Activated CD4-positive, alpha-beta T cell treated with anti-CD3 and anti-CD28 coated beads, Interleukin-2, amount 10 ng/mL, durations not matched to agents 7 days and 5 days (primary cell): ENCODE results near the gene TMPRSS13. TPM values are rescaled to one million over a fixed set of nuclear protein-coding genes. Genes with fewer than 3 reads are reported as not detected.

Source experiments
- CTCF ChIA-PET: fragments of 350-600 bp; sonication (Branson Sonifier 250); formaldehyde crosslinking; loops from one replicate; lab custom pipeline; 2021; ENCODE audit warnings: antibody characterized with exemption; lab: Charles Lee
- POLR2A ChIA-PET: fragments of 350-600 bp; sonication (Branson Sonifier 250); formaldehyde crosslinking; loops from one replicate; lab custom pipeline; 2021; ENCODE audit warnings: antibody characterized with exemption; lab: Charles Lee
- DNase-seq: peaks from one replicate; pipeline ENCODE4 v3.0.0-alpha.2; 2020
- H3K27ac Mint-ChIP-seq: one replicate; pipeline ENCODE4 v1.8.0; 2021; ENCODE audit warnings: mild to moderate bottlenecking, moderate library complexity, mixed read lengths
- H3K27me3 Mint-ChIP-seq: one replicate; pipeline ENCODE4 v1.8.0; 2021; ENCODE audit warnings: mixed read lengths
- H3K36me3 Mint-ChIP-seq: one replicate; pipeline ENCODE4 v1.8.0; 2021; ENCODE audit warnings: low read depth, mixed read lengths
- H3K4me1 Mint-ChIP-seq: one replicate; pipeline ENCODE4 v1.8.0; 2021; ENCODE audit warnings: mixed read lengths
- H3K4me3 Mint-ChIP-seq: one replicate; pipeline ENCODE4 v1.8.0; 2021; ENCODE audit warnings: mild to moderate bottlenecking, moderate library complexity, mixed read lengths
- H3K9me3 Mint-ChIP-seq: one replicate; pipeline ENCODE4 v1.8.0; 2021; ENCODE audit warnings: mixed read lengths
- total RNA-seq, 2 experiments: library from RNA; stranded (reverse); gene quantifications; one replicate each; pipeline ENCODE4 v1.2.3, GENCODE V29; 2021

The TMPRSS13 gene
- total RNA-seq, 2 experiments from 2014 or later = 1.4 to 1.5 TPM

DNA sequence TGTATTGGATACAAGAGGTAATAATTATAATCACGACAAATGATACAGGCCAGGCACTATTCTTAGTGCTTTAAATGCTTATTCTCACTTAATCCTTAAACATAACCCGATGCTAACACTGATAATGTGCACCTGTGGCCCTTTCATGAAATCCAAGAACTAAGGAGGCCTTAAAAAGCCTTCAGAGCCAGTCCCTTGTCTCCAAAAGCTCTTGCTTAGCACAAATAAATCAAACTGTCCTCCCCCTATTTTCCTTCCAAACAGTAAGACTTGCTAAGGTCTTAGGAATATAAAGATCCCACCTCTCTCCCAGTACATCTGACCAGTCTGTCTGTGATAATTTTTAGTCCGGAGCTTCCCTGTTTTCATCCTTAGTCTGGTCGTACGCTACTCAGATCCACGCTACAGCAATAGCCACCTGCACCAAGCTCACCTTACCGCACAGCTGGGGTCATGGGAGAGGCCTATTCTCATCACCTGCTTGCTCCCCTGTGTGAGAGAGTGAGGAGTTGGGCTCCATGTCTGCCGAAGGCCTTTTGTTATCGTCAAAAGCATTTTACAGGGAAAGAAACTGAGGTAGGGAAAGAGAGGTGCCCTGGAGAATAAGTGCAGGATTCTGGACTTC is 69.6 kb downstream of the TMPRSS13 start:
- Mint-ChIP-seq H3K4me1 (peaks cover 8% of the 10 kb centered on the region), H3K27ac (no peak overlapping the region), H3K4me3 (no peak overlapping the region), H3K27me3 (peaks cover 12% of the 10 kb centered on the region), H3K36me3 (no peaks in the 10 kb centered on the region), H3K9me3 (no peaks in the 10 kb centered on the region)
- ChIA-PET POLR2A (no interaction called here), CTCF (interaction anchor here (1.1 to 1.6 kb wide), 3 partner anchors 13 to 41 kb away, joined by 3 to 5 read pairs (median 4); no protein-coding TSS in a partner anchor)
- no peak for DNase-seq

DNA sequence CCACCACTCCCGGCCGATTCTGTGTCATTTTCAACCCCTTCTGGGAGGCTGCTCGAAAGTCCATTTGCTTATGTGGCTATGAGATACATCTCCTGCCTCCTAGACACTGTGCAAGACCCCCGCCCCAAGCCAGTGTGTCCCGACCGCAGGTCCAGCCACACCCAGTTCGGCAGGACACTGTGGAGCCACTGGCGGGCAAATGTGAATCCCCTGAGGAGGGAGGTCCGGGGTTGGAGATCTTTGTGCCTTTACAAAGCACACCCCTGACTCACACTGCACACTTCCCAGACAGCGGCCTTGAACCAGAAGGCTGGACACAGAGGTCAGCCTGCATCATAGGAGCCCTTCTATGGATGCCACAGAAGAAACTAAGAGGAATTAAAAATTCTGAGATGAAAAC is 70.1 kb downstream of the TMPRSS13 start:
- peaks cover 15% of the 10 kb centered on the region for H3K27me3 Mint-ChIP-seq
- H3K4me1 Mint-ChIP-seq = peaks cover 8% of the 10 kb centered on the region
- H3K27ac Mint-ChIP-seq = no peak overlapping the region
- CTCF ChIA-PET = interaction anchor here (1.6 kb wide), 1 partner anchor 13 kb away, joined by 5 read pairs; no protein-coding TSS in a partner anchor
- no peak overlapping the region for H3K4me3 Mint-ChIP-seq
- no peaks in the 10 kb centered on the region for H3K36me3 Mint-ChIP-seq
- no peaks in the 10 kb centered on the region for H3K9me3 Mint-ChIP-seq
- POLR2A ChIA-PET = no interaction called here
- DNase-seq = no peak

DNA sequence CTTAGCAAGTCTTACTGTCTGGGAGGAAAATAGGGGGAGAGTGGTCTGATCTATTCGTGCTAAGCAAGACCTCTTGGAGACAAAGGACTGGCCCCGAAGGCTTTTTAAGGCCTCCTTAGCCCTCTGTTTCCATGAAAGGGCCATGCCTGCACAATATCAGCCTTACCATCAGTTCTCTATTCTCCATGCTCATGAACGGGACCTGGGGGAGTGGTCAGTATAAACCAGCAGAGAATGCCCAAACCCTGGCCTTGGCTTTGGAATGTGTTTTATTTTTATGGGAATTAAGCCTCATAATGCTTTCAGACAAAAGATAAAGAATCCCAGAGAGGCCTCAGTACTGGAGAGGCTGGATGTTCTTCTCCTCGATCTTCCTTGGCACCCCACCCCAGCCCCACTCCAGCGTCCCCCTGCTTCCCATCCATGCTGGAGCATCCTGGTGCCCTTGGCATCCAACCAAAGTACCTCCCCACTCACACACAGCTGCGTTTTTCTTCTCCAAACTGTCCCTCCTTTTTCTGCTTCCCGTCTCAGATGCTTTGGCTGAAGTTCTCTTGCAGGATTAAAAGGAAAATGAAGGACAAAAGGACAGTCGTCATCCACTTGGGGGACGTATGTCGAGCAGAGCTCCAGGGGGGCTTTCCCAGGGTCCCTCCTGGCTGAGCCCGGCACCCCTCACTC is 71.3 kb downstream of the TMPRSS13 start:
- CTCF ChIA-PET = no interaction called here
- Mint-ChIP-seq H3K36me3 (peaks cover 2% of the 10 kb centered on the region), H3K27ac (no peak overlapping the region), H3K4me1 (peaks cover 8% of the 10 kb centered on the region), H3K9me3 (peaks cover 2% of the 10 kb centered on the region), H3K27me3 (peaks cover 16% of the 10 kb centered on the region), H3K4me3 (no peak overlapping the region)
- POLR2A ChIA-PET = no interaction called here
- no peak for DNase-seq

DNA sequence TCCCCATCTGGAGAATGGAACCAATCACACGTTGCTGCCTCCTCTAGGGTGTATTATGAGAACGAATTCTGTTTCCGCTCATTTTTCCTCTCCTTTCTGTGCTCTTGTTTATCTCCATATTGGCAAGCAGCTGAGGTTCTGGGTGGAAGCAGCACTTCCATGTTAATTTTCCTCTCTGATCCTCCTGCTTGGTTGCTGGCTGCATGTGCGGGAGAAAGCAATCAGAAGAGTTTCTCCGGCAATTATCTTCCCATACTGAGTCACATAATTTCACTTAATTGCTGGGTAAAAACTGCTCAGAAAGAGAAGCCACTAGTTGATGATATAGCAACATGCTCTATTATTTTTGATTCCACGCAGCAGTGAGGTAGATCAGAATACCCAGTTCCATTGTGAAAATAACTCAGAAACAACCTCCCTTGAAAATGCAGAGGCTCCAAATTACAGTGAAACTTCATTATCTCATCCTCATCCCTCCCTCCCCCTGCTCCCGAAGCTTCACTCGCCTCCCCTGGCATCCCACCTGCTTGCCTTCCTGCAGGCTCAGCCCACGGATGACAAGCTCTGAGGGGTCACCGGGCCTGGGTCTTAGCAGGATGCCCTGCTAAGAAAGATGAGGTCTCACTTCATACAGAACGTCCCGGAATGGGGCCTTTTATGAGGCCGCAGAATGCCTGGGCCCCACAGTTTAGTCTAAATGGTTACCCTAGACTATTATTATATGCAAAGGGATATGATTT is 73.1 kb downstream of the TMPRSS13 start:
- no peaks in the 10 kb centered on the region for H3K4me1 Mint-ChIP-seq
- CTCF ChIA-PET = interaction anchor here (0.7 kb wide), 1 partner anchor 21 kb away, joined by 3 read pairs; no protein-coding TSS in a partner anchor
- no peak overlapping the region for H3K4me3 Mint-ChIP-seq

DNA sequence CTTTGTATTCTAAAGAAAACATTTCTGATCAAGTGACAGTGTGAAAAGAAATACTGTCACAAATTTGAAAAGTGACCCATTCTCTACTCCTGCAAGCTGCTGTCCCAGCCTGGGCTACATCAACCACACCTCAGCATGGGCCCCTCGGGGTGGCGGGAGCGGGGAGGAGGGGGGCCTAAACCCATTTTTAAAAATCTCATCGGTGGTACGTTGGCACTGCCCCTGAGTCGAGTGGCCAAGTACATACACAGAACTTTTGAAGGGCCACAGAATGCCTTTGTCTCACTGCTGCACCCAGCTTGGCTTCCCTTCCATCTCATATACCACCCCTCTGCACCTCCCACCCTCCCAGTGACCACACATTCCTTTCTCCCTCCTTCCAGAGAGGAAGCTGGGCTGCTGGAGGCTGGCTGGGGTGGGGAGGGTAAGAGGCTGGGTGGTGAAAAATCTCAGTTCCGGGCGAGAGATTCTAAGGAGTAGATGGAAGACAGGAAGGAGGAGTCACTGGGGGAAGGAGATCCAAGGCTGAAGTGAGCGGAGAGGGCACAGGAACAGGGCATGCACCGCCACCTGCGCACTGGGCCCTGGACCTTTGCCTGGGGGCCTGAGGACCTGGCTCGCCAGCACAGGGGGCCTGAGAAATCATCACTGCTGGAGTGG is 73.9 kb downstream of the TMPRSS13 start:
- H3K27ac Mint-ChIP-seq = no peak overlapping the region
- ChIA-PET CTCF (interaction anchor here (0.7 to 1.5 kb wide), 5 partner anchors 20 to 86 kb away, joined by 3 to 4 read pairs (median 3); no protein-coding TSS in a partner anchor), POLR2A (no interaction called here)
- DNase-seq = no peak
- H3K36me3 Mint-ChIP-seq = peaks cover 6% of the 10 kb centered on the region
- H3K9me3 Mint-ChIP-seq = peaks cover 8% of the 10 kb centered on the region
- H3K4me1 Mint-ChIP-seq = peaks cover under 1% of the 10 kb centered on the region
- no peak overlapping the region for H3K4me3 Mint-ChIP-seq
- peaks cover 32% of the 10 kb centered on the region for H3K27me3 Mint-ChIP-seq

More for the DNA sequence above, 73.1 kb downstream of the TMPRSS13 start:
- H3K36me3 Mint-ChIP-seq = peaks cover 6% of the 10 kb centered on the region
- POLR2A ChIA-PET = no interaction called here
- no peak overlapping the region for H3K27ac Mint-ChIP-seq
- peaks cover 8% of the 10 kb centered on the region for H3K9me3 Mint-ChIP-seq
- H3K27me3 Mint-ChIP-seq = peaks cover 31% of the 10 kb centered on the region
- DNase-seq = no peak

DNA sequence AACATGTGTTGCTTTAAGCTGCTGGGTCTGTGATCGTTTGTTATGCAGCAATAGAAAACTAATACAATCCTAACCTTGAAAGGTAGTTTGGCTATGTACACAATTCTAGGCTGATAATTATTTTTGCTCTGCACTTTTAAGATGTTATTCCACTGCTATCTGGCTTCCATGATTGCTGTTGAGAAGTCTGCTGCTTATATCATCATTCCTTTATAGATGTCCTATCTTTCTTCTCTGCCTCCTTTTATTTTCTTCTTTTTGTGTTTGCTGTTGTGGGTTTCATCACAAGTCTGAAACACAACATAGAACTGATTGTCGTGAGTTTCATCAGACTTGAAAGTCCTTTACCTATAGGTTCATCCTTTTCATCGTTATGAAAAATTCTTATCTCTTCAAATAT is 76.9 kb downstream of the TMPRSS13 start:
- no peak overlapping the region for H3K4me3 Mint-ChIP-seq
- ChIA-PET POLR2A (no interaction called here), CTCF (interaction anchor here (0.9 to 2.0 kb wide), 5 partner anchors 12 to 201 kb away, joined by 3 to 8 read pairs (median 3); no protein-coding TSS in a partner anchor)
- peaks cover 32% of the 10 kb centered on the region for H3K27me3 Mint-ChIP-seq
- peaks cover 5% of the 10 kb centered on the region for H3K4me1 Mint-ChIP-seq
- peaks cover 6% of the 10 kb centered on the region for H3K36me3 Mint-ChIP-seq
- no peak overlapping the region for H3K27ac Mint-ChIP-seq
- peaks cover 8% of the 10 kb centered on the region for H3K9me3 Mint-ChIP-seq
- DNase-seq = no peak

DNA sequence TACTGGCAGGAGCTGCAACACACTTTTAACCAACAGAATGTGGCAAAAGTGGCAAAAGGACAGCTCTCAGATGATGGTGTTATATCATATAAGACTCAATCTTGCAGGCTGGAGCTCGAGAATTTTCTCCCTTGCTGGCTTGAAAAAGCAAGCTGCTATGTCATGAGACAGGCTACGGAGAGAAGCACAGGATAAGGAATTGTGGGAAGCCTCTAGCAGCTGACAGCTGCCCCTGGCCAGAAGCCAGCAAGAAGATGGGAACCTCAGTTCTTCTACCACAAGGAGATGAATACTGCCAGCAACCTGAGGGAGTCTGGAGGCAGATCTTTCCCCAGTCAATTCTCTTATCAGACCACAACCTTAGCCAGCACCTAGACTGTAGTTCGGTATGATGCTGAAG is 77.3 kb downstream of the TMPRSS13 start:
- no peak overlapping the region for H3K27ac Mint-ChIP-seq
- DNase-seq = no peak
- H3K27me3 Mint-ChIP-seq = peaks cover 29% of the 10 kb centered on the region
- ChIA-PET POLR2A (no interaction called here), CTCF (interaction anchor here (0.9 to 2.0 kb wide), 4 partner anchors 12 to 201 kb away, joined by 3 to 8 read pairs (median 4); no protein-coding TSS in a partner anchor)
- H3K4me3 Mint-ChIP-seq = no peak overlapping the region
- H3K9me3 Mint-ChIP-seq = peaks cover 8% of the 10 kb centered on the region
- H3K36me3 Mint-ChIP-seq = peaks cover 6% of the 10 kb centered on the region
- H3K4me1 Mint-ChIP-seq = peaks cover 5% of the 10 kb centered on the region

DNA sequence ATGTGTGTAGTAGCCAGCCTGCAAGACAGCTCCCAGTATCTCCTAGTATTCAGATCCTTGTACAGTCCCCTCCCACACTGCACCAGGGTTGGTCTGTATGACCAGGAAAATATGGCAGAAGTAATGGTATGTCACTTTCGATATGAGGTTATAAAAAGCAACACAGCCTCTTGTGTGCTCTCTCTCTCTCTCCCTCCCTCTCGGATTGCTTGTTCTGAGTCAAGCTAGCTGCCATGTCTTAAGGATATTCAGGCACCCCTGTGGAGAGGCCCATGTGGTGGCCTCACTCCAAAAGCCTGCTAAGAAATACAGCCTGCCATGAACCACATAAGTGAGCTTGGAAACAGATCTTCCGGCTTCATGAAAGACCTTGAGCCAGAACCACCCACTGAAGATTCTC is 78.1 kb downstream of the TMPRSS13 start:
- CTCF ChIA-PET = interaction anchor here (1.2 to 2.0 kb wide), 3 partner anchors 13 to 202 kb away, joined by 3 to 8 read pairs (median 4); no protein-coding TSS in a partner anchor
- DNase-seq = no peak
- Mint-ChIP-seq H3K9me3 (peaks cover 8% of the 10 kb centered on the region), H3K4me1 (peaks cover 5% of the 10 kb centered on the region), H3K4me3 (no peak overlapping the region), H3K36me3 (peaks cover 6% of the 10 kb centered on the region), H3K27me3 (peaks cover 27% of the 10 kb centered on the region), H3K27ac (no peak overlapping the region)
- POLR2A ChIA-PET = no interaction called here

Other genes starting within 250 kb of the TMPRSS13 start
- gene DSCAML1, start 132.2 kb downstream of the TMPRSS13 start, total RNA-seq = under 1 TPM; 0.02 to 0.25 TPM
- gene FXYD2, start 104.7 kb downstream of the TMPRSS13 start, total RNA-seq = 1 to 10 TPM in 1 of 2 experiments, under 1 TPM in 1; 0.97 to 1.3 TPM
- not detected for gene FXYD6, start 52.7 kb downstream of the TMPRSS13 start, total RNA-seq
- gene IL10RA, start 57.0 kb upstream of the TMPRSS13 start, total RNA-seq = 100 to 1,000 TPM; 161 to 187 TPM
- gene TMPRSS4, start 147.7 kb upstream of the TMPRSS13 start, total RNA-seq = not detected
- under 1 TPM; 0.27 TPM for gene SMIM35, start 157.6 kb upstream of the TMPRSS13 start, total RNA-seq
- gene SCN4B, start 223.4 kb upstream of the TMPRSS13 start, total RNA-seq = under 1 TPM in 1 of 2 experiments, not detected in 1; 0.10 TPM
- not detected for gene SCN2B, start 247.2 kb upstream of the TMPRSS13 start, total RNA-seq